IMR-90 (cell line): ENCODE data around the gene DOK1. TPM values are rescaled to one million over a fixed set of nuclear protein-coding genes. Genes with fewer than 3 reads are reported as not detected.

Source experiments
- ATAC-seq: fragments of 200-7000 bp; cut with Tn5 transposase; 2 replicates; pipeline ENCODE4 v1.9.1; 2020; ENCODE audit warnings: low read depth, mild to moderate bottlenecking, moderate library complexity
- BruUV-seq: library from RNA; stranded (reverse); fragments of 400-500 nt; replicated peaks from 2 replicates; lab custom pipeline; 2021; lab: Mats Ljungman, UMichigan
- CTCF ChIA-PET: fragments of 300-600 bp; formaldehyde crosslinking; extraction: SDS; loops from one replicate; lab custom pipeline; 2021; ENCODE audit warnings: antibody characterized with exemption; lab: Yijun Ruan, JAX
- POLR2A ChIA-PET: fragments of 300-600 bp; sonication (Branson Sonifier 250); formaldehyde crosslinking; loops from one replicate; lab custom pipeline; 2022; ENCODE audit warnings: antibody characterized with exemption; ENCODE audit not compliant: unreplicated experiment; lab: Charles Lee
- DNase-seq: peaks from one replicate; pipeline ENCODE4 v3.0.0; 2013
- H2AFZ ChIP-seq: replicated peaks from 2 replicates; pipeline ENCODE3; 2013; ENCODE audit warnings: low read length, mild to moderate bottlenecking; ENCODE audit not compliant: poor library complexity
- H2AK5ac ChIP-seq: 2 replicates; pipeline ENCODE4 v1.6.1; 2013; ENCODE audit warnings: low read depth, low read length, inconsistent platforms
- H2AK9ac ChIP-seq: replicated peaks from 2 replicates; pipeline ENCODE3; 2013; ENCODE audit warnings: mild to moderate bottlenecking, low read depth, low read length, moderate library complexity; ENCODE audit not compliant: poor library complexity
- H2BK120ac ChIP-seq: 2 replicates; pipeline ENCODE4 v1.6.1; 2013; ENCODE audit warnings: low read depth, low read length, inconsistent platforms
- H2BK15ac ChIP-seq: 3 replicates; pipeline ENCODE4 v1.6.1; 2013; ENCODE audit warnings: low read depth, low read length, inconsistent platforms
- H2BK20ac ChIP-seq: 2 replicates; pipeline ENCODE4 v1.6.1; 2013; ENCODE audit warnings: low read depth, mild to moderate bottlenecking, inconsistent platforms, low read length, moderate library complexity
- H2BK5ac ChIP-seq: 2 replicates; pipeline ENCODE4 v1.6.1; 2013; ENCODE audit warnings: mild to moderate bottlenecking, low read depth, low read length, inconsistent platforms; ENCODE audit not compliant: poor library complexity, severe bottlenecking
- H3K14ac ChIP-seq: replicated peaks from 2 replicates; pipeline ENCODE4 v1.6.1; 2013; ENCODE audit warnings: low read depth, low read length, inconsistent platforms
- H3K18ac ChIP-seq: 2 replicates; pipeline ENCODE4 v1.6.1; 2013; ENCODE audit warnings: low read depth, low read length, control low read depth
- H3K23ac ChIP-seq: 2 replicates; pipeline ENCODE4 v1.6.1; 2013; ENCODE audit warnings: low read depth, low read length, inconsistent platforms
- H3K27ac ChIP-seq: 2 replicates; pipeline ENCODE4 v1.5.1; 2013; ENCODE audit warnings: mild to moderate bottlenecking, control low read depth, low read length; ENCODE audit not compliant: insufficient read depth
- H3K27me3 ChIP-seq: 2 replicates; pipeline ENCODE4 v1.6.1; 2013; ENCODE audit warnings: low read length; ENCODE audit not compliant: control insufficient read depth, insufficient read depth
- H3K36me3 ChIP-seq: 2 replicates; pipeline ENCODE4 v1.6.1; 2013; ENCODE audit warnings: low read length, mixed read lengths; ENCODE audit not compliant: control insufficient read depth, insufficient read depth
- H3K4ac ChIP-seq: 2 replicates; pipeline ENCODE4 v1.6.1; 2013; ENCODE audit warnings: low read depth, low read length, inconsistent platforms
- H3K4me1 ChIP-seq: 2 replicates; pipeline ENCODE4 v1.6.1; 2013; ENCODE audit warnings: low read length, mixed read lengths; ENCODE audit not compliant: control insufficient read depth, insufficient read depth
- H3K4me2 ChIP-seq: 2 replicates; pipeline ENCODE4 v1.6.1; 2013; ENCODE audit warnings: low read depth, mild to moderate bottlenecking, control low read depth, low read length, moderate library complexity
- H3K4me3 ChIP-seq: 2 replicates; pipeline ENCODE4 v1.5.1; 2013; ENCODE audit warnings: low read depth, mild to moderate bottlenecking, control low read depth, low read length, moderate library complexity; ENCODE audit not compliant: insufficient read depth
- H3K56ac ChIP-seq: 2 replicates; pipeline ENCODE4 v1.6.1; 2013; ENCODE audit warnings: low read length, inconsistent platforms; ENCODE audit not compliant: insufficient read depth; ENCODE audit errors: extremely low read depth
- H3K79me1 ChIP-seq, 2 experiments: 2 replicates each; pipeline ENCODE4 v1.6.1; 2013; ENCODE audit warnings: low read length in 2 of 2, inconsistent platforms in 1 of 2, low read depth in 1 of 2
- H3K9ac ChIP-seq: 2 replicates; pipeline ENCODE4 v1.6.1; 2013; ENCODE audit warnings: low read depth, low read length, control low read depth
- H3K9me1 ChIP-seq: 2 replicates; pipeline ENCODE4 v1.6.1; 2013; ENCODE audit warnings: low read length, inconsistent platforms; ENCODE audit not compliant: insufficient read depth
- H3K9me3 ChIP-seq: 2 replicates; pipeline ENCODE4 v1.6.1; 2013; ENCODE audit warnings: low read length; ENCODE audit not compliant: control insufficient read depth, insufficient read depth
- H4K20me1 ChIP-seq: 2 replicates; pipeline ENCODE4 v1.6.1; 2013; ENCODE audit warnings: low read length, inconsistent platforms; ENCODE audit not compliant: insufficient read depth
- H4K5ac ChIP-seq: 2 replicates; pipeline ENCODE4 v1.6.1; 2013; ENCODE audit warnings: mild to moderate bottlenecking, low read depth, low read length, control low read depth
- H4K8ac ChIP-seq, 2 experiments: 2 replicates each; pipeline ENCODE4 v1.6.1; 2013; ENCODE audit warnings: low read depth in 2 of 2, low read length in 2 of 2, control low read depth in 1 of 2, inconsistent platforms in 1 of 2
- H4K91ac ChIP-seq: 2 replicates; pipeline ENCODE4 v1.6.1; 2013; ENCODE audit warnings: low read depth, low read length, inconsistent platforms; ENCODE audit not compliant: insufficient read depth
- CTCF ChIP-seq: conservative IDR thresholded peaks from 2 replicates; pipeline ENCODE4 v1.5.1; 2012; ENCODE audit warnings: mild to moderate bottlenecking, low read depth, low read length, improper control_type of control experiment
- MAZ ChIP-seq: IDR thresholded peaks from 2 replicates; pipeline ENCODE4 v1.6.1; 2012; ENCODE audit warnings: low read depth, mild to moderate bottlenecking, low read length, improper control_type of control experiment, moderate library complexity, borderline replicate concordance
- MXI1 ChIP-seq: IDR thresholded peaks from 2 replicates; pipeline ENCODE4 v1.6.1; 2012; ENCODE audit warnings: low read depth, mild to moderate bottlenecking, low read length, moderate library complexity, borderline replicate concordance
- RAD21 ChIP-seq: IDR thresholded peaks from 2 replicates; pipeline ENCODE4 v1.6.1; 2012; ENCODE audit warnings: low read length, improper control_type of control experiment
- RCOR1 ChIP-seq: IDR thresholded peaks from 2 replicates; pipeline ENCODE4 v1.6.1; 2012; ENCODE audit warnings: mild to moderate bottlenecking, low read length, improper control_type of control experiment; ENCODE audit not compliant: insufficient replicate concordance
- RFX5 ChIP-seq: IDR thresholded peaks from 2 replicates; pipeline ENCODE4 v1.8.0; 2012; ENCODE audit warnings: low read depth, mild to moderate bottlenecking, low read length, moderate library complexity
- WGBS, 2 experiments: methylation state at CpG; one replicate each; pipeline versions ENCODE4 v1.1.5 to v1.1.7; 2013; ENCODE audit warnings: missing lambda C conversion rate in 2 of 2; ENCODE audit not compliant: insufficient read length in 1 of 2; ENCODE audit errors: extremely low coverage in 2 of 2; 5-methylcytosine and 5-hydroxymethylcytosine counted together
- dilution Hi-C: fragments of 300-500 bp; cut with HindIII; formaldehyde crosslinking; loops from one replicate; pipeline ENCODE4 v1.14.3; 2018; ENCODE audit warnings: low sequenced_read_pairs; ENCODE audit not compliant: unreplicated experiment
- in situ Hi-C: fragments of 300-500 bp; cut with MboI; formaldehyde crosslinking; loops from 3 replicates; pipeline ENCODE4 v1.14.3; 2019; ENCODE audit warnings: low sequenced_read_pairs, inconsistent platforms, mixed read lengths
- intact Hi-C: fragments of 100-400 bp; cut with micrococcal nuclease; formaldehyde crosslinking; loops from 2 replicates; pipeline ENCODE4 v1.10.0; 2022
- polyA plus RNA-seq, 3 experiments: library from polyadenylated mRNA; depleted of rRNA; stranded (reverse); fragments of >200 nt; gene quantifications; 2 replicates each; pipeline ENCODE4 v1.2.3, GENCODE V29; 2012; ENCODE audit warnings: low replicate concordance in 1 of 3
- total RNA-seq: library from RNA; depleted of rRNA; stranded (reverse); fragments of >200 nt; gene quantifications from 2 replicates; pipeline ENCODE4 v1.2.3, GENCODE V29; 2012

Gene DOK1
- total and polyA plus RNA-seq, 2 of the 4 experiments (the other 2 are of a cell fraction) = 15.4 to 17.6 TPM

GRCh38 chr2:74581463-74581862, 26.9 kb downstream of the DOK1 start:
- Histone ChIP-seq H4K8ac (no peak overlapping the region), H4K20me1 (no peaks in the 10 kb centered on the region), H2BK5ac (no peak overlapping the region), H3K9ac (no peak overlapping the region), H3K79me1 (no peaks in the 10 kb centered on the region), H3K4me2 (no peak overlapping the region), H3K4ac (no peak overlapping the region), H2AK5ac (no peak overlapping the region), H3K56ac (no peak overlapping the region), H3K9me1 (peaks cover 21% of the 10 kb centered on the region), H2BK15ac (no peak overlapping the region), H3K4me3 (no peak overlapping the region), H3K14ac (no peak overlapping the region), H2BK120ac (no peak overlapping the region), H2BK20ac (no peak overlapping the region), H2AFZ (no peak overlapping the region), H3K27me3 (no peaks in the 10 kb centered on the region), H3K23ac (no peak overlapping the region), H4K5ac (no peak overlapping the region), H3K36me3 (no peaks in the 10 kb centered on the region), H3K9me3 (no peaks in the 10 kb centered on the region), H2AK9ac (no peak overlapping the region), H4K91ac (no peak overlapping the region), H3K27ac (no peak overlapping the region), H3K4me1 (peaks cover 23% of the 10 kb centered on the region), H3K18ac (no peak overlapping the region)
- ChIA-PET CTCF (no interaction called here), POLR2A (no interaction called here)
- TF ChIP-seq MXI1 = no peak
- no peak for TF ChIP-seq MAZ
- no peak for TF ChIP-seq CTCF
- no peak for TF ChIP-seq RCOR1
- TF ChIP-seq RAD21 = no peak
- TF ChIP-seq RFX5 = no peak
- DNase-seq (no peak), ATAC-seq (no peak)
- no CpG with 5 or more reads among the region's 3 CpGs for WGBS, 2 experiments
- in situ Hi-C loops = no loop called here
- intact Hi-C loops = no loop called here
- no TSS peak for BruUV-seq
- dilution Hi-C loops = no loop called here
